ENCODE data around the gene CEP83. TPM values are rescaled to one million over a fixed set of nuclear protein-coding genes. Genes with fewer than 3 reads are reported as not detected.

CEP83 gene
- total RNA-seq, 1 experiment from 2014 or later, result 102 TPM

DNA sequence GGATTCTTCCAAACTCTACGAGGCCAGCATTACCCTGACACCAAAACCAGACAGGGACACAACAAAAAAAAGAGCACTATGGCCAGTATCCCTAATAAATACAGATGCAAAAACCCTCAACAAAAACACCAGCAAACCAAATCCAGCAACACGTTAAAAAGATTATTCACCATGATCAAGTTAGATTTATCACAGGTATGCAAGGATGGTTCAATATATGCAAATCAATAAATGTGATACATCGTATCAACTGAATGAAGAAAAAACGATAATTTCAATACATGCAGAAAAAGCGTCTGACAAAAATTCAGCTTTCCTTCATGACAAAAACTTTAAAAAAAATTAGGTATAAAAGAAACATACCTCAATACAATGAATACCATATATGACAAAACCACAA lies 99.9 kb downstream of the CEP83 start:
- no peak overlapping the region for H3K4me3 ChIP-seq (ENCODE audit: low read length)
- no peaks in the 10 kb centered on the region for H3K27me3 ChIP-seq (ENCODE audit: low read length)
- H3K4me2 ChIP-seq (ENCODE audit: low read depth, low read length, poor library complexity, severe bottlenecking), result no peak overlapping the region
- H3K79me2 ChIP-seq (ENCODE audit: low read length), result no peaks in the 10 kb centered on the region; the same call in 1 of the 2 replicates
- no peak overlapping the region for H3K9ac ChIP-seq (ENCODE audit: low read length)
- no peak overlapping the region for H3K27ac ChIP-seq (ENCODE audit: low read length)
- H3K9me2 ChIP-seq (replicated peaks; ENCODE audit: insufficient read depth, low read length), result no peaks in the 10 kb centered on the region
- peaks cover 43% of the 10 kb centered on the region for H3K36me3 ChIP-seq (ENCODE audit: insufficient read depth, low read length)
- H4K20me1 ChIP-seq (ENCODE audit: insufficient read depth, low read depth, low read length), result no peaks in the 10 kb centered on the region
- no peaks in the 10 kb centered on the region for H3K4me1 ChIP-seq (ENCODE audit: low read length)
- H2AFZ ChIP-seq (ENCODE audit: low read length), result no peak overlapping the region
- peaks cover 12% of the 10 kb centered on the region for H3K9me3 ChIP-seq (ENCODE audit: low read length)
- DNase-seq, result no peak

DNA sequence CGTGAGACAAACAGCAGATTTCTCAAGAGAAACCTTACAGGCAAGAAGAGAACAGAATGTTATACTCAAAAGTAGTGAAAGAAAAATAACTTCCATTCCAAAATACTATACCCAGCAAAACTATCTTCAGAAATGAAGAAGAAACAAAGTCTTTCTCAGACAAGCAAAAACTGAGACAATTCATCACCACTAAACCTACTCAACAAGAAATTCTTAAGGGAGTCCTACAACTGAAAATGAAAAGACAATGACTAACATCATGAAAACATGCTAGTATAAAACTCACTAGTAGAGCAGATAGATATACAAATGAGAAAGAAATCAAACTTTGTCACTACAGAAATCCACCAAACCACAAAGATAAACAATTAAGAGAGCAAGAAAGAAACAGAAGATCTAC lies 106.5 kb downstream of the CEP83 start:
- Histone ChIP-seq H3K4me3 (ENCODE audit: low read length) (no peak overlapping the region), H3K4me1 (ENCODE audit: low read length) (no peaks in the 10 kb centered on the region), H3K79me2 (ENCODE audit: low read length) (peaks cover 10% of the 10 kb centered on the region; the same call in 1 of the 2 replicates), H3K9ac (ENCODE audit: low read length) (no peak overlapping the region), H3K9me3 (ENCODE audit: low read length) (peaks cover 30% of the 10 kb centered on the region), H3K9me2 (replicated peaks; ENCODE audit: insufficient read depth, low read length) (no peaks in the 10 kb centered on the region), H4K20me1 (ENCODE audit: insufficient read depth, low read depth, low read length) (no peaks in the 10 kb centered on the region), H3K27me3 (ENCODE audit: low read length) (no peaks in the 10 kb centered on the region), H2AFZ (ENCODE audit: low read length) (no peak overlapping the region), H3K27ac (ENCODE audit: low read length) (no peak overlapping the region), H3K4me2 (ENCODE audit: low read depth, low read length, poor library complexity, severe bottlenecking) (no peak overlapping the region), H3K36me3 (ENCODE audit: insufficient read depth, low read length) (peaks cover 45% of the 10 kb centered on the region)
- DNase-seq, result no peak

DNA sequence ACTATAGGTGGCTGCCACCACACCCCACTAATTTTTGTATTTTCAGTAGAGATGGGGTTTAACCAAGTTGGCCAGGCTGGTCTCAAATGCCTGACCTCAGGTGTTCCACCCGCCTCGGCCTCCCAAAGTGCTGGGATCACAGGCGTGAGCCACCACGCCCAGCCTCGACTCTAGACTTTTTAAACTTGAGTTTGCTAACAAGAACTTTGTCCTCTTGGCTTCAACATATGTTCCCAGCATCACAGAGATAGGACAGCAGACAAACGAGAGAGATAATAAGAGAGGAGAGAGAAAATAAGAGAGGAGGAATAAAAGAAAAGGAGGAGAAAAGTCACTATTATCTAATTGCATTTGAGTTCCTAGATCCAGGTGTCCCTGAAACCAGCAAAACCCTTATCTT lies 119.1 kb downstream of the CEP83 start:
- H3K4me3 ChIP-seq (ENCODE audit: low read length), result no peak overlapping the region
- no peak overlapping the region for H3K4me2 ChIP-seq (ENCODE audit: low read depth, low read length, poor library complexity, severe bottlenecking)
- no peak overlapping the region for H2AFZ ChIP-seq (ENCODE audit: low read length)
- H3K36me3 ChIP-seq (ENCODE audit: insufficient read depth, low read length), result peaks cover 10% of the 10 kb centered on the region; the same call in 1 of the 2 replicates
- peaks cover 7% of the 10 kb centered on the region for H3K4me1 ChIP-seq (ENCODE audit: low read length)
- no peak overlapping the region for H3K27ac ChIP-seq (ENCODE audit: low read length)
- H4K20me1 ChIP-seq (ENCODE audit: insufficient read depth, low read depth, low read length), result no peaks in the 10 kb centered on the region
- H3K9ac ChIP-seq (ENCODE audit: low read length), result no peak overlapping the region
- no peaks in the 10 kb centered on the region for H3K27me3 ChIP-seq (ENCODE audit: low read length)
- DNase-seq, result no peak
- no peaks in the 10 kb centered on the region for H3K9me3 ChIP-seq (ENCODE audit: low read length)
- no peaks in the 10 kb centered on the region for H3K9me2 ChIP-seq (replicated peaks; ENCODE audit: insufficient read depth, low read length)
- H3K79me2 ChIP-seq (ENCODE audit: low read length), result peaks cover 3% of the 10 kb centered on the region; the same call in 1 of the 2 replicates

DNA sequence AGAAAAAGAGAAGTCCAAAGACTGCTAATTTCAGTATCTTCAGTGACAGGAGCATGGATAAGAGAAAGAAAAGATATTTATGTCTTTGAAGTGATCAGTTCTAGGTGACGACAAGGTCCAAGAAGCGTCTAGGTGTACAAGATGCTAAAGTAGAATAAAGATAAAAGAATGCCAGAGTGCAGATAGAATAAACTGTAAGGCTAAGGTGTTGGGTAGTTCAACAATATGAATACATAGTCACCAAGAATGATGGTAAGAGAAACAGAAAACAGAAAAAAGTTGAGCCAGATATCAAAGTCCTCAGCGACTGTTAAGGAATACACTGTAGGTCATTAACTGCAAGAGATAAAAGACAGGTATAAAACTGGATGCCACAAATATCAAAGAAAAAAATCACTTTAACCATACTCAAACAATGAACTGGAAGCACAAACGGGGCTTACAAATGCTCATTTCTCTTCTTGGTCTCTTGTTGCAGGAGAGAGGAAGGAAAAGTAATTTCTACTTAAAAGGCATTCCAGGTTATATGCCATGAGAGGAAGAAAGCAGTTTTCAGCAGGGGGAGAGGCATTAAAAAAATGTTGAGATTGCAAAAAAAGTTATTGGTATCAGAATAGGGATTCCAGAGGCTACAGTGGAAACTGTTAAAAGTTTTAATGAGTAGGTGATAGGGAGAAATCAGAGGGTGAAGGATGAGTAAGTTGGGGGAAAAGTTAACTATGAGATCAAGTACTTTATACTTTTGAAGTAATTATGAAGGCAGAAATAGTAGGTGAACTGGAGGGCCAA lies 121.5 kb downstream of the CEP83 start:
- Histone ChIP-seq H3K79me2 (ENCODE audit: low read length) (peaks cover 3% of the 10 kb centered on the region; the same call in 1 of the 2 replicates), H3K9me3 (ENCODE audit: low read length) (no peaks in the 10 kb centered on the region), H3K4me2 (ENCODE audit: low read depth, low read length, poor library complexity, severe bottlenecking) (no peak overlapping the region), H3K4me1 (ENCODE audit: low read length) (peaks cover 9% of the 10 kb centered on the region), H2AFZ (ENCODE audit: low read length) (no peak overlapping the region), H4K20me1 (ENCODE audit: insufficient read depth, low read depth, low read length) (no peaks in the 10 kb centered on the region), H3K4me3 (ENCODE audit: low read length) (no peak overlapping the region), H3K27me3 (ENCODE audit: low read length) (no peaks in the 10 kb centered on the region), H3K36me3 (ENCODE audit: insufficient read depth, low read length) (peaks cover 8% of the 10 kb centered on the region; the same call in 1 of the 2 replicates), H3K9me2 (replicated peaks; ENCODE audit: insufficient read depth, low read length) (no peaks in the 10 kb centered on the region), H3K9ac (ENCODE audit: low read length) (no peak overlapping the region), H3K27ac (ENCODE audit: low read length) (no peak overlapping the region)
- DNase-seq, result no peak

DNA sequence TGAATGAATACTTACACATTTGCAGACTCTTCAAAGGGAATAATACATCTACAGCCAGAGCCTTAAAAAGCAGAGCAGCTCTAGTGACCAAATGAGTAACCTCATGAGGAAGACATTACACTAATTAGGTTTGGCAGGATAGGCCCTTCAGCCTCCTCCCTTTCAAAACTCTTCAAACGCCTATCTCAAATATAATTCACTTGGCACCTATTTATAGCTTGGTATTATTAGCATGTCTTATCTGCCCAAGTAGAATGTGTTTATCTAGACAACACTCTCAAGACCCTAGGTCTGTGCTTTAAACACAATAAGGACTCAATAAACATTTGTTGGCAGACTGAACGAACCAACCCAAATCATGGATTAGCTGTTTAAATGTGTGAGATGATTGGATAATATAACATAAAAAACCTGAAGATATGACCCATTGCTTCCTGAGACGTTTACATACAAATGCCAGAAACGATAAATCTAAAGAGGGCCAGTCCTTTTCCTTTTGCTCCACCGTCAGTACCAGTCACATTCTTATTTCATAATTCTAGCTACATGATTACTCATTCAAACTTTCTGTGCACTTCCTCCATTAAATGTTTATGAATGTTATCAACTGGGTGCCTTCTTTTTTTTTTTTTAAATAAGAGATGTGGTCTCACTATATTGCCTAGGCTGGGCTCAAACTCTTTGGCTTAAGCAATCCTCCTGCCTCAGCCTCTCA lies 123.3 kb downstream of the CEP83 start:
- no peak for DNase-seq
- H3K79me2 ChIP-seq (ENCODE audit: low read length), result peaks cover 3% of the 10 kb centered on the region; the same call in 1 of the 2 replicates
- no peak overlapping the region for H3K4me2 ChIP-seq (ENCODE audit: low read depth, low read length, poor library complexity, severe bottlenecking)
- no peaks in the 10 kb centered on the region for H4K20me1 ChIP-seq (ENCODE audit: insufficient read depth, low read depth, low read length)
- no peak overlapping the region for H3K4me3 ChIP-seq (ENCODE audit: low read length)
- peaks cover 2% of the 10 kb centered on the region; the same call in 1 of the 2 replicates for H3K4me1 ChIP-seq (ENCODE audit: low read length)
- no peak overlapping the region for H3K27ac ChIP-seq (ENCODE audit: low read length)
- H3K9me3 ChIP-seq (ENCODE audit: low read length), result no peaks in the 10 kb centered on the region
- H3K27me3 ChIP-seq (ENCODE audit: low read length), result no peaks in the 10 kb centered on the region
- no peak overlapping the region for H3K9ac ChIP-seq (ENCODE audit: low read length)
- no peaks in the 10 kb centered on the region for H3K9me2 ChIP-seq (replicated peaks; ENCODE audit: insufficient read depth, low read length)
- H3K36me3 ChIP-seq (ENCODE audit: insufficient read depth, low read length), result peaks cover 13% of the 10 kb centered on the region; the same call in 1 of the 2 replicates
- no peak overlapping the region for H2AFZ ChIP-seq (ENCODE audit: low read length)

DNA sequence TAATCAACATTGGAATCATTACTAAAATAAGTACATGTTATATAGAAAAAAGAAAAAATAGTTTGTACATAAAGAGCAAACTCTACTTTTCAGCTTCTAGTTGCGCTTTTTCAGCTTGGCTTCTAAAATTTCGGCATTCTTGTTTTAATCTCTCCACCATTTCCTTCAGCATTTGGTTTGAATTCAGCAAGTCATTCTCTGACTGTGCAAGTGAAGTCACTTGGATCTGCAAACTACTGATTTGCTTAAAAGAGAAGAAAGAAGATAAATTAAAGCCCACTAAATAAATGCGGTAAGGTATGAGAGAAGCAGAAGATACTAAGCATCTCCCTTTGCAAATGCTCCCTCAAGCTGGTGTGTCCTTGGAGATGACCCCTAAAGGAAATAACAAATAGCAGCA lies 126.3 kb downstream of the CEP83 start:
- H3K4me2 ChIP-seq (ENCODE audit: low read depth, low read length, poor library complexity, severe bottlenecking), result no peak overlapping the region
- no peaks in the 10 kb centered on the region for H3K9me3 ChIP-seq (ENCODE audit: low read length)
- no peaks in the 10 kb centered on the region for H4K20me1 ChIP-seq (ENCODE audit: insufficient read depth, low read depth, low read length)
- H3K4me3 ChIP-seq (ENCODE audit: low read length), result no peak overlapping the region
- H2AFZ ChIP-seq (ENCODE audit: low read length), result no peak overlapping the region
- peaks cover 2% of the 10 kb centered on the region; the same call in 1 of the 2 replicates for H3K4me1 ChIP-seq (ENCODE audit: low read length)
- H3K79me2 ChIP-seq (ENCODE audit: low read length), result peaks cover 3% of the 10 kb centered on the region; the same call in 1 of the 2 replicates
- no peak overlapping the region for H3K9ac ChIP-seq (ENCODE audit: low read length)
- no peaks in the 10 kb centered on the region for H3K27me3 ChIP-seq (ENCODE audit: low read length)
- H3K9me2 ChIP-seq (replicated peaks; ENCODE audit: insufficient read depth, low read length), result no peaks in the 10 kb centered on the region
- no peak for DNase-seq
- H3K36me3 ChIP-seq (ENCODE audit: insufficient read depth, low read length), result peaks cover 15% of the 10 kb centered on the region; the same call in 1 of the 2 replicates
- H3K27ac ChIP-seq (ENCODE audit: low read length), result no peak overlapping the region

DNA sequence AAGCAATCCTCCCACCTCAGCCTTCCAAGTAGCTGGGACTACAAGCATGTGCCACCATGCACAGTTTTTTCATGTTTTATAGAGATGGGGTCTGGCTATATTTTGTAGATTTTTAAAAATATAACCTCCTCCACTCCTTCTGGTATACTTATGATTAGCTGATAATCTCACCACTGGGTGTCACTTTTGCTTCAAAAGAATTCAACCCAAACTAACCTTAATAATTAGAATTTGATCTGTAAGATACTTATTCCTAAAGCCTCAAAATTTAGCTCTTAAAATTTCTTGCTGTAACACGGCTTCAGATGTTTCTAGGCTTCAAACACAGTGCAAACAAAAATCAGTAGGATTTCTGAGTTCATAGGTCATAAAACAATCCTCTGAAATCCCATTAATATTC lies 130.3 kb downstream of the CEP83 start:
- no peaks in the 10 kb centered on the region for H3K27me3 ChIP-seq (ENCODE audit: low read length)
- no peak overlapping the region for H3K4me2 ChIP-seq (ENCODE audit: low read depth, low read length, poor library complexity, severe bottlenecking)
- no peak overlapping the region for H3K27ac ChIP-seq (ENCODE audit: low read length)
- H3K4me1 ChIP-seq (ENCODE audit: low read length), result no peaks in the 10 kb centered on the region
- no peaks in the 10 kb centered on the region for H3K79me2 ChIP-seq (ENCODE audit: low read length)
- no peaks in the 10 kb centered on the region for H3K9me3 ChIP-seq (ENCODE audit: low read length)
- H3K9ac ChIP-seq (ENCODE audit: low read length), result no peak overlapping the region
- H3K4me3 ChIP-seq (ENCODE audit: low read length), result no peak overlapping the region
- H3K36me3 ChIP-seq (ENCODE audit: insufficient read depth, low read length), result peaks cover 53% of the 10 kb centered on the region
- H3K9me2 ChIP-seq (replicated peaks; ENCODE audit: insufficient read depth, low read length), result no peaks in the 10 kb centered on the region
- no peaks in the 10 kb centered on the region for H4K20me1 ChIP-seq (ENCODE audit: insufficient read depth, low read depth, low read length)
- no peak overlapping the region for H2AFZ ChIP-seq (ENCODE audit: low read length)
- DNase-seq, result peak; percentile 57

DNA sequence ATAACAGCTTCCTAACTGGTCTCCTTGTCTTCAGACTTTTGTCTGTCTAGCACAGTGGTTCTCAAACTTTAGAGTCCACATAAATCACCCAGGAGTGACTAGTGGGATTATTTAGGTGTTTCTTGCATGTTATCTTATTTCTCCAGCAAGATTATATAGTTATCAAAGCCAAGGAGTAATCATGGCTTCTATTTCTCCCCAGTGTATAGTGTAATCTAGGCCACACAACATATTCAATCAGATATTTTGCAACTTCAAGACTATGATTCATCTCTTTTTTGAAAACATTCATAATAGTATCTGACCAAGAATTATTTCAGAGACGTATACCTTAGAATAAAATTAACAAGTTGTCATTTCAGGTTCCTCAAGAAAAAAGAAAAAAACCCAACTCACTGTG lies 131.9 kb downstream of the CEP83 start:
- Histone ChIP-seq H3K9me3 (ENCODE audit: low read length) (no peaks in the 10 kb centered on the region), H3K4me1 (ENCODE audit: low read length) (no peaks in the 10 kb centered on the region), H3K4me2 (ENCODE audit: low read depth, low read length, poor library complexity, severe bottlenecking) (no peak overlapping the region), H3K27ac (ENCODE audit: low read length) (no peak overlapping the region), H4K20me1 (ENCODE audit: insufficient read depth, low read depth, low read length) (no peaks in the 10 kb centered on the region), H3K27me3 (ENCODE audit: low read length) (no peaks in the 10 kb centered on the region), H3K36me3 (ENCODE audit: insufficient read depth, low read length) (peaks cover 64% of the 10 kb centered on the region), H3K4me3 (ENCODE audit: low read length) (no peak overlapping the region), H3K9ac (ENCODE audit: low read length) (no peak overlapping the region), H2AFZ (ENCODE audit: low read length) (no peak overlapping the region), H3K9me2 (replicated peaks; ENCODE audit: insufficient read depth, low read length) (no peaks in the 10 kb centered on the region), H3K79me2 (ENCODE audit: low read length) (no peaks in the 10 kb centered on the region)
- no peak for DNase-seq

Data from Karpas-422 (cell line).